Measurements from ENCODE around the gene NPTN. TPM values are rescaled to one million over a fixed set of nuclear protein-coding genes. Genes with fewer than 3 reads are reported as not detected.
A peak's percentile ranks its signal among the peaks of the same experiment; 100 is the strongest.

NPTN gene
- total and polyA plus RNA-seq, 2 of the 13 experiments (the other 11 are each of a cell fraction or from before 2014, with no cell fraction given) = 78.0 to 110 TPM

GRCh38 chr15:73633111-73633990 lies at the start of gene NPTN (continued):
- no peak for TF ChIP-seq ZNF547 (CRISPR knock-in tag; IDR thresholded peaks at IDR 0.05)
- TF ChIP-seq PAX8 (CRISPR knock-in tag; IDR thresholded peaks at IDR 0.05; ENCODE audit: borderline replicate concordance) = no peak; the same call in 1 of the 2 replicates
- TF ChIP-seq MXD3 (CRISPR knock-in tag; IDR thresholded peaks at IDR 0.05) = peak; percentile 80
- TF ChIP-seq ZNF83 (CRISPR knock-in tag; IDR thresholded peaks at IDR 0.05; ENCODE audit: borderline replicate concordance) = no peak
- TF ChIP-seq ZNF24 (IDR thresholded peaks at IDR 0.05) = no peak
- TF ChIP-seq ZFYVE20 (CRISPR knock-in tag; IDR thresholded peaks at IDR 0.05; ENCODE audit: borderline replicate concordance, low read depth) = no peak
- TF ChIP-seq PPARG (CRISPR knock-in tag; conservative IDR thresholded peaks at IDR 0.05) = no peak; the same call in 1 of the 2 replicates
- no peak for TF ChIP-seq ZFP1 (CRISPR knock-in tag; IDR thresholded peaks at IDR 0.05)
- no peak for TF ChIP-seq REL (CRISPR knock-in tag; conservative IDR thresholded peaks at IDR 0.05)
- TF ChIP-seq NRL (CRISPR knock-in tag; IDR thresholded peaks at IDR 0.05; ENCODE audit: borderline replicate concordance) = 0 out of 2 replicates have a peak, but pooled peaks have one; percentile 44
- peak; percentile 21 for TF ChIP-seq SKI (IDR thresholded peaks at IDR 0.05; ENCODE audit: partially characterized antibody)
- no peak for TF ChIP-seq KLF15 (CRISPR knock-in tag; IDR thresholded peaks at IDR 0.05; ENCODE audit: borderline replicate concordance)
- peak; percentile 76 for TF ChIP-seq ZNF792 (CRISPR knock-in tag; IDR thresholded peaks at IDR 0.05)
- TF ChIP-seq NONO (IDR thresholded peaks at IDR 0.05) = no peak
- peak; percentile 25; the same call in 1 of the 2 replicates for TF ChIP-seq NONO (CRISPR knock-in tag; conservative IDR thresholded peaks at IDR 0.05)
- peak; percentile 44; the same call in 1 of the 2 replicates for TF ChIP-seq ZFP37 (CRISPR knock-in tag; IDR thresholded peaks at IDR 0.05; ENCODE audit: borderline replicate concordance)
- TF ChIP-seq ZNF33B (CRISPR knock-in tag; IDR thresholded peaks at IDR 0.05) = no peak
- TF ChIP-seq IKZF4 (CRISPR knock-in tag; IDR thresholded peaks at IDR 0.05; ENCODE audit: borderline replicate concordance, low read depth, not compliant biosample characterization) = no peak
- TF ChIP-seq ISL2 (CRISPR knock-in tag; IDR thresholded peaks at IDR 0.05) = 0 out of 2 replicates have a peak, but pooled peaks have one; percentile 27
- no peak for TF ChIP-seq TBX3 (IDR thresholded peaks at IDR 0.05; ENCODE audit: borderline replicate concordance)
- TF ChIP-seq ATF1 (CRISPR knock-in tag; IDR thresholded peaks at IDR 0.05) = no peak
- 0 out of 2 replicates have a peak, but pooled peaks have one; percentile 43 for TF ChIP-seq NR0B2 (CRISPR knock-in tag; IDR thresholded peaks at IDR 0.05)
- TF ChIP-seq SMARCE1 (IDR thresholded peaks at IDR 0.05; ENCODE audit: borderline replicate concordance) = no peak
- no peak for TF ChIP-seq GABPA (IDR thresholded peaks at IDR 0.05; ENCODE audit: low read depth, low read length)
- TF ChIP-seq GABPA (CRISPR knock-in tag; IDR thresholded peaks at IDR 0.05; ENCODE audit: low read depth) = no peak
- no peak for TF ChIP-seq GFI1 (CRISPR knock-in tag; IDR thresholded peaks at IDR 0.05; ENCODE audit: borderline replicate concordance)
- TF ChIP-seq ZNF644 (CRISPR knock-in tag; IDR thresholded peaks at IDR 0.05; ENCODE audit: low read depth) = no peak
- peak; percentile 77; the same call in 1 of the 2 replicates for TF ChIP-seq ZNF766 (CRISPR knock-in tag; IDR thresholded peaks at IDR 0.05; ENCODE audit: borderline replicate concordance)
- no peak for TF ChIP-seq ZNF530 (CRISPR knock-in tag; IDR thresholded peaks at IDR 0.05; ENCODE audit: low read depth)
- no peak for TF ChIP-seq LBX2 (CRISPR knock-in tag; IDR thresholded peaks at IDR 0.05; ENCODE audit: borderline replicate concordance)
- no peak for TF ChIP-seq ZNF432 (CRISPR knock-in tag; IDR thresholded peaks at IDR 0.05; ENCODE audit: borderline replicate concordance)
- TF ChIP-seq ZNF670 (CRISPR knock-in tag; IDR thresholded peaks at IDR 0.05; ENCODE audit: borderline replicate concordance) = no peak
- no peak for TF ChIP-seq NFRKB (IDR thresholded peaks at IDR 0.05)

Data from HepG2 (cell line).